NCI-H1105 treated with DMSO at 0.1 percent for 48 hours (cell line): ENCODE measurements around the gene USP50.
"Not testable (repeated sequence)": the region's sequence is repeated elsewhere in the genome, so short reads cannot be mapped to it uniquely, and the experiment has no call there.

Experiments
- DNase-seq: peaks from one replicate; lab custom pipeline; 2025; lab: John Stamatoyannopoulos, UW

The USP50 gene

GRCh38 chr15:50546566-50546965, at the start of gene USP50:
Gene USP50 (minus strand): TSS chr15:50546666. CDS start chr15:50546525, 141 bp downstream.
- DNase-seq: no peak

GRCh38 chr15:50594311-50594710, 47.8 kb upstream of the USP50 start:
- DNase-seq: no peak

GRCh38 chr15:50593761-50594160, 47.3 kb upstream of the USP50 start:
- no peak for DNase-seq

GRCh38 chr15:50590288-50590687, 43.8 kb upstream of the USP50 start:
- no peak for DNase-seq

- no peak for DNase-seq
Observed at GRCh38 chr15:50577492-50577891, 31.0 kb upstream of the USP50 start.

- DNase-seq: no peak
Observed at GRCh38 chr15:50576166-50576565, 29.7 kb upstream of the USP50 start.

- DNase-seq: not testable (repeated sequence)
Observed at GRCh38 chr15:50573842-50574241, 27.4 kb upstream of the USP50 start.

- DNase-seq: no peak
Observed at GRCh38 chr15:50563756-50564155, 17.3 kb upstream of the USP50 start.

- DNase-seq: no peak
Observed at GRCh38 chr15:50562735-50563640, 16.5 kb upstream of the USP50 start.

- no peak for DNase-seq
Observed at GRCh38 chr15:50558012-50558411, 11.5 kb upstream of the USP50 start.

GRCh38 chr15:50556642-50557371, 10.3 kb upstream of the USP50 start:
- no peak for DNase-seq

GRCh38 chr15:50552238-50552637, 5.8 kb upstream of the USP50 start:
- DNase-seq: no peak

- DNase-seq: no peak
Observed at GRCh38 chr15:50549326-50549725, 2.9 kb upstream of the USP50 start.

- DNase-seq: no peak
Observed at GRCh38 chr15:50544368-50544767, 2.1 kb downstream of the USP50 start.

GRCh38 chr15:50543556-50543955, 2.9 kb downstream of the USP50 start:
- no peak for DNase-seq

- DNase-seq: no peak
Observed at GRCh38 chr15:50542887-50543210, 3.6 kb downstream of the USP50 start.

- no peak for DNase-seq
Observed at GRCh38 chr15:50531766-50532165, 14.7 kb downstream of the USP50 start.

- no peak for DNase-seq
Observed at GRCh38 chr15:50531163-50531562, 15.3 kb downstream of the USP50 start.

- DNase-seq: no peak
Observed at GRCh38 chr15:50523851-50524251, 22.6 kb downstream of the USP50 start.

- no peak for DNase-seq
Observed at GRCh38 chr15:50519740-50520425, 26.6 kb downstream of the USP50 start.

GRCh38 chr15:50513001-50513400, 33.5 kb downstream of the USP50 start:
- DNase-seq: no peak

GRCh38 chr15:50506121-50506520, 40.3 kb downstream of the USP50 start:
- DNase-seq: no peak

- not testable (repeated sequence) for DNase-seq
Observed at GRCh38 chr15:50505656-50506055, 40.8 kb downstream of the USP50 start.
